C4-2B (cell line): ENCODE data around the gene RNF181.
A peak's percentile ranks its signal among the peaks of the same experiment; 100 is the strongest.

Experiments
- H3K27ac ChIP-seq: fragments of 450-650 bp; 2 replicates; pipeline ENCODE4 v1.5.1; 2017
- ZFX ChIP-seq: fragments of 450-650 bp; IDR thresholded peaks from 2 replicates; pipeline ENCODE4 v1.6.1; 2017
- TF ChIP-seq, protein P1 (sequence below): fragments of 450-650 bp; conservative IDR thresholded peaks from 2 replicates; pipeline ENCODE4 v1.5.1; 2017; ENCODE audit warnings: mild to moderate bottlenecking

RNF181 gene

DNA sequence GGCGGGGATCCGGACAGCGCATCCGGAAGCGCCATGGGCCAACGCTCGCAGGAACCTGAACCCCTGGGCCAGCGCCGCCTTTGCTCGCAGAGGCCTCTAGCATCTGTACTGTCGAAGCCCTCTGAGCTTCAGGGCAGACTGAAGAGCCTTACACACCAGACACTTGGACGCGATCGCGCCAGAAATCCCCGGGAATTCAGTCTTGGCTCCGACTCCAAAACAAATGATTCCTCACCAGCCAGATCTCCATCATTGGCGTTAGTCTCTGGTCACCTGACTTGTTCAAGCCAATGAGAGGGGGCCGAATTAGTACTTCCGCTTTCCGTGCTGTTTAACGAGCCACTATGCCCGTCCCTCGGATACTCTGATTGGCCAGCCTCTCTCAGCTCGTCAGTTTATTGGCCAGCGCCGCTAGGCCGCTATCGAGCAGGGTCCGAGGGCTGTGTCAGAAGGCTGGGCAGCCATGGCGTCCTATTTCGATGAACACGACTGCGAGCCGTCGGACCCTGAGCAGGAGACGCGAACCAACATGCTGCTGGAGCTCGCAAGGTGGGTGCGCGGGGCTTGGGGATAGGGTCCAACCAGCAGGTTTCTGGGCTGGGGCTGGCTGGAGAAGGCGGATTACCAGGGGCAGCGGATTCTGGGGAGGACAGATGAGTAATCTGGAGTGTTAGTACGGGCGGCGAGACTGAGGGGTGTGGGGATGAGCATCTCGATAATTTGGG lies at the start of gene RNF181:
Gene RNF181, plus strand, starts transcription at position 445 of the 725 bp plus-strand sequence. Its CDS starts 19 bp downstream, at position 464.
- peak within 1 kb of the TSS; percentile 82 for H3K27ac ChIP-seq
- TF ChIP-seq, protein P1, sequence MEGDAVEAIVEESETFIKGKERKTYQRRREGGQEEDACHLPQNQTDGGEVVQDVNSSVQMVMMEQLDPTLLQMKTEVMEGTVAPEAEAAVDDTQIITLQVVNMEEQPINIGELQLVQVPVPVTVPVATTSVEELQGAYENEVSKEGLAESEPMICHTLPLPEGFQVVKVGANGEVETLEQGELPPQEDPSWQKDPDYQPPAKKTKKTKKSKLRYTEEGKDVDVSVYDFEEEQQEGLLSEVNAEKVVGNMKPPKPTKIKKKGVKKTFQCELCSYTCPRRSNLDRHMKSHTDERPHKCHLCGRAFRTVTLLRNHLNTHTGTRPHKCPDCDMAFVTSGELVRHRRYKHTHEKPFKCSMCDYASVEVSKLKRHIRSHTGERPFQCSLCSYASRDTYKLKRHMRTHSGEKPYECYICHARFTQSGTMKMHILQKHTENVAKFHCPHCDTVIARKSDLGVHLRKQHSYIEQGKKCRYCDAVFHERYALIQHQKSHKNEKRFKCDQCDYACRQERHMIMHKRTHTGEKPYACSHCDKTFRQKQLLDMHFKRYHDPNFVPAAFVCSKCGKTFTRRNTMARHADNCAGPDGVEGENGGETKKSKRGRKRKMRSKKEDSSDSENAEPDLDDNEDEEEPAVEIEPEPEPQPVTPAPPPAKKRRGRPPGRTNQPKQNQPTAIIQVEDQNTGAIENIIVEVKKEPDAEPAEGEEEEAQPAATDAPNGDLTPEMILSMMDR: no peak
- no peak for TF ChIP-seq ZFX

GRCh38 chr2:85545780-85546240 lies 49.7 kb upstream of the RNF181 start:
- peak overlapping the region; percentile 1; the same call in 1 of the 2 replicates for H3K27ac ChIP-seq
- TF ChIP-seq, protein P1: no peak
- no peak for TF ChIP-seq ZFX

- TF ChIP-seq, protein P1: no peak
- TF ChIP-seq ZFX: no peak
- no peak overlapping the region for H3K27ac ChIP-seq
These were observed 48.3 kb upstream of the RNF181 start for GRCh38 chr2:85547089-85547858.

- H3K27ac ChIP-seq: no peak overlapping the region; the same call in 1 of the 2 replicates
- TF ChIP-seq ZFX: no peak
- TF ChIP-seq, protein P1: no peak
These were observed 47.5 kb upstream of the RNF181 start for GRCh38 chr2:85547859-85548607.

DNA sequence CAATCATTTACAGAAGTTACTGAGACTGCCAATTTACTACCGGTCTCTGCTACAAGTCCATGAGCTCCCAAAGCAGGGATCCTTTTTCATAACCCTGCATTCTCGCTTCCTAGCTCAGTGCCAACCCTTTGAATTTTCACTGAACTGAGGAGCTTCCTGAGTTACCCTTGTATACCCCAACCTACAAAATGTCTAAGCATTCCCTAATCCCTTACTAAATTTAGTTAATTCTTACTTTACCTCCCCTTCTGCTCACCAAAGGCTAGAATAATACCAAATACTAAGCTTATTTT lies 47.0 kb upstream of the RNF181 start:
- TF ChIP-seq, protein P1: no peak
- no peak for TF ChIP-seq ZFX
- no peak overlapping the region; the same call in 1 of the 2 replicates for H3K27ac ChIP-seq

DNA sequence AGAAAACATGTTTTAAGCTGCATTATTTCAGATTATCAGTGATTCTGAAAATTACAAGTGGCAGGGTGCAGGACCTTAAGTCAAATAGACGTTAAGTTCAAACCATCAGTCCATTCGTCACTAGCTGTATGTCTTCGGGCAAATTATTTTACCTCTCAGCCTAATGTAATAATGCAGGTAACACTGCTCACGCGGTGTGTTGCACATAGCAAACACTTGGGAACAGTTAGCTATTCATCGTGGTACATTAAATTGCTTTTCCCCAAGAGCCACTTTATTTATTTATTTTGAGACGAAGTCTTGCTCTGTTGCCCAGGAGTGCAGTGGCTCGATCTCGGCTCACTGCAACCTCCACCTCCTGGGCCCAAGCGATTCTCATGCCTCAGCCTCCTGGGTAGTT lies 46.5 kb upstream of the RNF181 start:
- peak overlapping the region; percentile 16 for H3K27ac ChIP-seq
- no peak for TF ChIP-seq ZFX
- TF ChIP-seq, protein P1: no peak
